Subcutaneous abdominal adipose tissue (tissue), 5 donors: ENCODE measurements around the gene LOXL4.

ENCODE experiments used
- H3K27ac ChIP-seq: one replicate; pipeline ENCODE4 v1.7.0; 2013; ENCODE audit warnings: low read depth, mild to moderate bottlenecking, inconsistent platforms, low read length, moderate library complexity
- H3K27me3 ChIP-seq, 5 donors: one replicate each; pipeline ENCODE4 v1.7.0; 2013; ENCODE audit warnings: low read length in 5 of 5, inconsistent platforms in 1 of 5; ENCODE audit not compliant: control insufficient read depth in 5 of 5, insufficient read depth in 4 of 5
- H3K36me3 ChIP-seq, 5 donors: one replicate each; pipeline ENCODE4 v1.7.0; 2013; ENCODE audit warnings: low read length in 5 of 5; ENCODE audit not compliant: control insufficient read depth in 5 of 5, insufficient read depth in 5 of 5
- H3K4me1 ChIP-seq, 5 donors: one replicate each; pipeline ENCODE4 v1.7.0; 2013; ENCODE audit warnings: low read length in 5 of 5, mild to moderate bottlenecking in 3 of 5, moderate library complexity in 1 of 5; ENCODE audit not compliant: control insufficient read depth in 5 of 5, insufficient read depth in 5 of 5
- H3K4me3 ChIP-seq, 5 donors: one replicate each; pipeline ENCODE4 v1.7.0; 2013; ENCODE audit warnings: low read length in 5 of 5, low read depth in 1 of 5
- H3K9ac ChIP-seq, 5 donors: one replicate each; pipeline ENCODE4 v1.7.0; 2013; ENCODE audit warnings: low read length in 5 of 5, mild to moderate bottlenecking in 4 of 5, moderate library complexity in 3 of 5
- H3K9me3 ChIP-seq, 5 donors: one replicate each; pipeline ENCODE4 v1.7.0; 2013; ENCODE audit warnings: low read length in 5 of 5; ENCODE audit not compliant: control insufficient read depth in 5 of 5
- donor health status: healthy.
- donor health status: healthy.
- donor health status: healthy.
- donor health status: healthy.
- donor health status: healthy.

LOXL4 gene

GRCh38 chr10:98258683-98259454 is 9.1 kb downstream of the LOXL4 start:
- no peaks in the 10 kb centered on the region for H3K27me3 ChIP-seq
- H3K4me3 ChIP-seq, result no peak overlapping the region
- no peak overlapping the region for H3K27ac ChIP-seq
- no peaks in the 10 kb centered on the region for H3K9me3 ChIP-seq
- H3K4me1 ChIP-seq, result peaks cover 2 to 19% (median 10%) of the 10 kb centered on the region in 5 donors
- no peak overlapping the region for H3K9ac ChIP-seq
- peaks cover 0 to 24% (median 10%) of the 10 kb centered on the region in 5 donors for H3K36me3 ChIP-seq

GRCh38 chr10:98257961-98258360 is 10.0 kb downstream of the LOXL4 start:
- Histone ChIP-seq H3K4me1 (peaks cover 2 to 19% (median 10%) of the 10 kb centered on the region in 5 donors), H3K27ac (no peak overlapping the region), H3K9ac (no peak overlapping the region), H3K9me3 (no peaks in the 10 kb centered on the region), H3K36me3 (peaks cover 0 to 29% (median 10%) of the 10 kb centered on the region in 5 donors), H3K4me3 (no peak overlapping the region), H3K27me3 (no peaks in the 10 kb centered on the region)

- Histone ChIP-seq H3K4me3 (no peak overlapping the region), H3K9me3 (no peaks in the 10 kb centered on the region), H3K27ac (no peak overlapping the region), H3K27me3 (no peaks in the 10 kb centered on the region), H3K9ac (no peak overlapping the region), H3K4me1 (peaks cover 2 to 19% (median 9%) of the 10 kb centered on the region in 5 donors), H3K36me3 (peaks cover 0 to 34% (median 12%) of the 10 kb centered on the region in 5 donors)
These were observed 10.8 kb downstream of the LOXL4 start for GRCh38 chr10:98257198-98257597.

GRCh38 chr10:98256692-98257091 is 11.3 kb downstream of the LOXL4 start:
- Histone ChIP-seq H3K4me3 (no peak overlapping the region), H3K9me3 (no peaks in the 10 kb centered on the region), H3K36me3 (peaks cover 0 to 36% (median 11%) of the 10 kb centered on the region in 5 donors), H3K9ac (no peak overlapping the region), H3K27ac (no peak overlapping the region), H3K4me1 (peaks cover 2 to 19% (median 9%) of the 10 kb centered on the region in 5 donors), H3K27me3 (no peaks in the 10 kb centered on the region)

- peaks cover 0 to 45% (median 13%) of the 10 kb centered on the region in 5 donors for H3K36me3 ChIP-seq
- no peak overlapping the region for H3K27ac ChIP-seq
- peaks cover 0 to 19% (median 9%) of the 10 kb centered on the region in 5 donors for H3K4me1 ChIP-seq
- H3K9ac ChIP-seq, result no peak overlapping the region
- no peaks in the 10 kb centered on the region for H3K9me3 ChIP-seq
- no peaks in the 10 kb centered on the region for H3K27me3 ChIP-seq
- H3K4me3 ChIP-seq, result no peak overlapping the region
These were observed 12.7 kb downstream of the LOXL4 start for GRCh38 chr10:98255146-98255877.

- H3K27ac ChIP-seq, result no peak overlapping the region
- H3K9me3 ChIP-seq, result no peaks in the 10 kb centered on the region
- no peak overlapping the region for H3K9ac ChIP-seq
- H3K4me3 ChIP-seq, result no peak overlapping the region
- no peaks in the 10 kb centered on the region for H3K27me3 ChIP-seq
- peaks cover 0 to 19% (median 9%) of the 10 kb centered on the region in 5 donors for H3K4me1 ChIP-seq
- peaks cover 0 to 54% (median 17%) of the 10 kb centered on the region in 5 donors for H3K36me3 ChIP-seq
These were observed 13.6 kb downstream of the LOXL4 start for GRCh38 chr10:98254234-98254974.

- Histone ChIP-seq H3K9ac (no peak overlapping the region), H3K27me3 (no peaks in the 10 kb centered on the region), H3K36me3 (peaks cover 0 to 63% (median 25%) of the 10 kb centered on the region in 5 donors)
These were observed 14.5 kb downstream of the LOXL4 start for GRCh38 chr10:98253499-98253898.

GRCh38 chr10:98252464-98252863 is 15.5 kb downstream of the LOXL4 start:
- no peak overlapping the region for H3K9ac ChIP-seq
- peaks cover 0 to 73% (median 33%) of the 10 kb centered on the region in 5 donors for H3K36me3 ChIP-seq
- no peak overlapping the region for H3K27ac ChIP-seq
- H3K4me1 ChIP-seq, result peaks cover 0 to 19% (median 9%) of the 10 kb centered on the region in 5 donors
- no peaks in the 10 kb centered on the region for H3K9me3 ChIP-seq
- no peak overlapping the region for H3K4me3 ChIP-seq
- no peaks in the 10 kb centered on the region for H3K27me3 ChIP-seq

More at GRCh38 chr10:98253499-98253898, 14.5 kb downstream of the LOXL4 start:
- Histone ChIP-seq H3K9me3 (no peaks in the 10 kb centered on the region), H3K4me1 (peaks cover 0 to 19% (median 9%) of the 10 kb centered on the region in 5 donors), H3K4me3 (no peak overlapping the region), H3K27ac (no peak overlapping the region)

GRCh38 chr10:98251399-98251798 is 16.6 kb downstream of the LOXL4 start:
- Histone ChIP-seq H3K4me3 (no peak overlapping the region), H3K9me3 (no peaks in the 10 kb centered on the region), H3K36me3 (peaks cover 0 to 79% (median 39%) of the 10 kb centered on the region in 5 donors), H3K4me1 (peaks cover 0 to 11% (median 4%) of the 10 kb centered on the region in 5 donors), H3K27ac (no peak overlapping the region), H3K27me3 (no peaks in the 10 kb centered on the region), H3K9ac (no peak overlapping the region)
